GM12875 (cell line): ENCODE results near the gene SSC5D.

Source experiments
- H3K4me3 ChIP-seq: one replicate; pipeline ENCODE4 v1.5.1; 2011; ENCODE audit warnings: low read depth, low read length, control low read depth
- CTCF ChIP-seq: IDR thresholded peaks from 2 replicates; pipeline ENCODE4 v1.5.1; 2011; ENCODE audit warnings: low read depth, mild to moderate bottlenecking, control low read depth, inconsistent platforms, low read length, moderate library complexity, borderline replicate concordance; ENCODE audit not compliant: insufficient read depth

Gene SSC5D

DNA sequence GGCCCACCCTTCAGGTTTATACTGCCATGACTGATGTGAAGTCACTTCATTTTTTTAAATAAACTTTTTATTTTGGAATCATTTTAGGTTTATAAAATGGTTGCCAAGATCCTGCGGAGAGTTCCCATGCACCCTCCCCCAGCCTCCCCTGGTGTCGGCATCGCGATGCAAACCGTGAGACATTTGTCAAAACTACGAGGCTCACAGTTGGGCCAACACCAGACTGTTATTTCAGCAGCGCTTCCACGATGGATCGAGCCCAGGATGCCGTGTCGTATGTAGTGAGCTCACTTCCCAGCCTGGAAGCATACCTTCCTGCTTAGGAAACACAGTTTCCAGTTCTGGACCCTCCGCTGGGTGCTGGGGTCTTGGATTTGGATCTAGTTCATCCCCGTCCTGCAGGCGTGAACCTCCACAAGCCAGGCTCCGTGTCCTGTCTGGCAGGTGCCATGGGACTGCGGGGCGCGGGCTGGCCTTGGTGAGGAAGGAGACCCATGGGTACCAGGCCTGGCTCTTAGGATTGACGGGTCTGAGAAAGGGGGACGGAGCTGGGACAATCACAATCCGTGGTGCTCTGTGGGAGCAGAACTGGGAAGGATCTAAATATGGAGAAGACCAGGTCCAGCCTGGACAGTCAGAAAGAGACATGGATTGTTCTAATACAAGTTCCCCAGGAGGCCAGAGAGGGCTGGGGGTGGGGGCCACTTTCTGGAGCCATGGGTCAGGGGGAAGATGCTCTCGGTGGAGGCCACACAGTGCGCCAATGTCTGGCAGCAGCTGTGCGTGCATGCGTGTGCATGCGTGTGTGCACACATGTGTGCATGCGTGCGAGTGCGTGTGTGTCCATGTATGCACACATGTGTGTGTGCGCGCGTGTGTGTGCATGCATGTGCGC lies 51.1 kb downstream of the SSC5D start:
- no peak overlapping the region for H3K4me3 ChIP-seq
- TF ChIP-seq CTCF: no peak

GRCh38 chr19:55540619-55541018 lies 52.4 kb downstream of the SSC5D start:
- no peak overlapping the region for H3K4me3 ChIP-seq
- TF ChIP-seq CTCF: no peak

DNA sequence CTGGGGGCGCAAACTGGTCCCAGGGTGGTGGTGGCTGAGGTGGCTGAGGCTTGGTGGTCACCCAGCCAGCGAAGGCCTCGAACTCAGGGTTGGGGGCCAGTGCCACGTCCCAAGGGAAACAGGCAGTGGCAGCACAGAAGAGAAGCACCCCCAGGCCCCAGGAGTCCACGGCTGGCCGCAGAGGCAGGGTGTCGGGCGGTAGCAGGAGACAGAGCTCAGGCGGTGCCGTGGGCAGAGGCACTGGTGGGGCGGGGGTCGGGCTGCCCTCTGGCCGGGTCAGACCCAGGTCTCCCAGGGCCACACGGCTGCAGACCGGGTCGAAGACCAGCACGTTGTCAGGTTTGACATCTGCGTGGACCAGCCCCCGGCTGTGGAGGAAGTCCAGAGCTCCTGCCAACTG lies 52.9 kb downstream of the SSC5D start:
- no peak for TF ChIP-seq CTCF
- H3K4me3 ChIP-seq: no peak overlapping the region

- no peak overlapping the region for H3K4me3 ChIP-seq
- no peak for TF ChIP-seq CTCF
Observed at GRCh38 chr19:55542292-55542855, 54.1 kb downstream of the SSC5D start.

- H3K4me3 ChIP-seq: no peak overlapping the region
- TF ChIP-seq CTCF: no peak
Observed at GRCh38 chr19:55543567-55543966, 55.3 kb downstream of the SSC5D start.

DNA sequence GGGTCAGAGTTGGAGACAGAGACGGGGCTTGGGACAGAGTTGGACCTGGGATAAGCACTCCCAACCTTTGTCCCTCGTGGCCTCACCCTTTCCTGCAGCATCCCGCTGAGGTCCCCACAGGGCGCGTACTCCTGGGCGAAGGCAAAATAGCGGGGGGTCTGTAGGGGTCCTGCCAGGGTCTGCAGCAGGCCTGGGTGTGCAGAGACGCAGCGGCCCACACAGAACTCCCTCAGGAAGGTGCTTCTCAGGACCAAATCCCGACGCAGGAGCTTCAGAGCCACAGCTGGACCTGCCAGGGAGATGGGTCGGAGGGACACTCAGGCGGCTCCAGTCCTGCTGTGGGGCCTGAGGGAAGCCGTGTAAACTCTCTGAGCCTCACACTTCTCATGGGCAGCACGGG lies 55.8 kb downstream of the SSC5D start:
- no peak overlapping the region for H3K4me3 ChIP-seq
- TF ChIP-seq CTCF: no peak
